Hair follicular keratinocyte (primary cell): ENCODE data around the gene PSME2. TPM values are rescaled to one million over a fixed set of nuclear protein-coding genes. Genes with fewer than 3 reads are reported as not detected.

Source experiments
- total RNA-seq: library from RNA; depleted of rRNA; stranded (reverse); fragments of >200 nt; gene quantifications from 2 replicates; pipeline ENCODE4 v1.2.3, GENCODE V29; 2015

Gene PSME2
- total RNA-seq, 1 donor from 2014 or later, result 109 TPM

Other genes with a start within 250 kb of the PSME2 start
- 41.8 and 51.1 TPM in 2 replicates for gene DHRS4, start 192.8 kb downstream of the PSME2 start, total RNA-seq
- gene DHRS4L2, start 157.7 kb downstream of the PSME2 start, total RNA-seq, result 15.7 and 18.7 TPM in 2 replicates
- gene CARMIL3, start 94.6 kb downstream of the PSME2 start, total RNA-seq, result 0.08 TPM in 1 of 2 replicates, not detected in the other
- not detected in 2 replicates for gene CPNE6, start 75.0 kb downstream of the PSME2 start, total RNA-seq
- 40.7 and 91.5 TPM in 2 replicates for gene PCK2, start 52.3 kb downstream of the PSME2 start, total RNA-seq
- gene DCAF11, start 31.8 kb downstream of the PSME2 start, total RNA-seq, result 46.7 and 48.0 TPM in 2 replicates
- gene NRL, start 31.7 kb downstream of the PSME2 start, total RNA-seq, result 1.2 and 2.2 TPM in 2 replicates
- not detected in 2 replicates for gene FITM1, start 16.0 kb downstream of the PSME2 start, total RNA-seq
- gene PSME1, start 10.4 kb downstream of the PSME2 start, total RNA-seq, result 167 and 202 TPM in 2 replicates
- gene EMC9, start 5.0 kb downstream of the PSME2 start, total RNA-seq, result 22.3 and 37.2 TPM in 2 replicates
- 24.4 and 30.7 TPM in 2 replicates for gene RNF31, start 888 bp upstream of the PSME2 start, total RNA-seq
- gene IRF9, start 14.7 kb upstream of the PSME2 start, total RNA-seq, result 22.3 and 67.3 TPM in 2 replicates
- gene REC8, start 25.5 kb upstream of the PSME2 start, total RNA-seq, result 6.1 and 6.7 TPM in 2 replicates
- 42.4 and 82.5 TPM in 2 replicates for gene IPO4, start 42.2 kb upstream of the PSME2 start, total RNA-seq
- gene TM9SF1, start 48.8 kb upstream of the PSME2 start, total RNA-seq, result 45.7 and 48.7 TPM in 2 replicates
- gene TSSK4, start 59.1 kb upstream of the PSME2 start, total RNA-seq, result 0.87 TPM in 1 of 2 replicates, not detected in the other
- gene CHMP4A, start 66.9 kb upstream of the PSME2 start, total RNA-seq, result 50.4 and 54.0 TPM in 2 replicates
- 11.4 and 18.3 TPM in 2 replicates for gene MDP1, start 69.5 kb upstream of the PSME2 start, total RNA-seq
- 249 and 288 TPM in 2 replicates for gene NEDD8, start 85.8 kb upstream of the PSME2 start, total RNA-seq
- gene GMPR2, start 86.3 kb upstream of the PSME2 start, total RNA-seq, result 72.9 and 86.9 TPM in 2 replicates
- 63.4 and 72.7 TPM in 2 replicates for gene TINF2, start 96.0 kb upstream of the PSME2 start, total RNA-seq
- 10.5 and 19.3 TPM in 2 replicates for gene TGM1, start 116.6 kb upstream of the PSME2 start, total RNA-seq
- 51.2 and 83.1 TPM in 2 replicates for gene RABGGTA, start 125.0 kb upstream of the PSME2 start, total RNA-seq
- gene DHRS1, start 153.2 kb upstream of the PSME2 start, total RNA-seq, result 39.3 and 76.7 TPM in 2 replicates
- 13.9 and 18.4 TPM in 2 replicates for gene NOP9, start 153.2 kb upstream of the PSME2 start, total RNA-seq
- 3.2 and 4.1 TPM in 2 replicates for gene CIDEB, start 161.4 kb upstream of the PSME2 start, total RNA-seq
- gene LTB4R2, start 163.5 kb upstream of the PSME2 start, total RNA-seq, result 37.0 and 42.9 TPM in 2 replicates
- 14.0 and 20.1 TPM in 2 replicates for gene LTB4R, start 164.9 kb upstream of the PSME2 start, total RNA-seq
- gene ADCY4, start 188.5 kb upstream of the PSME2 start, total RNA-seq, result 0.23 and 0.34 TPM in 2 replicates
- gene RIPK3, start 193.4 kb upstream of the PSME2 start, total RNA-seq, result 5.4 and 8.0 TPM in 2 replicates
- gene NFATC4, start 221.6 kb upstream of the PSME2 start, total RNA-seq, result 2.9 and 7.1 TPM in 2 replicates